Measurements from ENCODE around the gene GID8. TPM values are rescaled to one million over a fixed set of nuclear protein-coding genes. Genes with fewer than 3 reads are reported as not detected.

The GID8 gene
- polyA plus RNA-seq, 1 donor: 57.8 TPM

GRCh38 chr20:62982124-62983075 is 44.5 kb downstream of the GID8 start:
- DNase-seq: no peak

DNA sequence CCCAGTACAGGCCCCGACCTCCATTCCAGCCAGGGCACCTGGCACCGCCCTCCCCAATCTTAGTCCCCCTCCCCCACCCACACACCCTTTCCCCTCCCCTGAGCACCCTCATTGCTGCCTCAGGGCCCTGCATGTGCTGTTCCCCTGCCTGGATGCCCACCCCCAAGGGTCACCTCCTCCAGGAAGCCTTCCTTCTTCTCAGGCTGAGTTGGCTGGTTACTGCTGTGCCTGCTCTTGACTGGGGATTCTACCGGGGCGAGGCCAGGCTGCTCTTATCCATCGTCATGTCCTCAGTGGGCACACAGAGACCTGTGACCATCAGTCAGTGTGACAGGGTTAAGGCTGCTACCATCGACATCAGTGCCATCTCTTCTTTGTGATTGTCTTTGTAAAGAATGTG is 45.3 kb downstream of the GID8 start:
- DNase-seq: no peak

DNA sequence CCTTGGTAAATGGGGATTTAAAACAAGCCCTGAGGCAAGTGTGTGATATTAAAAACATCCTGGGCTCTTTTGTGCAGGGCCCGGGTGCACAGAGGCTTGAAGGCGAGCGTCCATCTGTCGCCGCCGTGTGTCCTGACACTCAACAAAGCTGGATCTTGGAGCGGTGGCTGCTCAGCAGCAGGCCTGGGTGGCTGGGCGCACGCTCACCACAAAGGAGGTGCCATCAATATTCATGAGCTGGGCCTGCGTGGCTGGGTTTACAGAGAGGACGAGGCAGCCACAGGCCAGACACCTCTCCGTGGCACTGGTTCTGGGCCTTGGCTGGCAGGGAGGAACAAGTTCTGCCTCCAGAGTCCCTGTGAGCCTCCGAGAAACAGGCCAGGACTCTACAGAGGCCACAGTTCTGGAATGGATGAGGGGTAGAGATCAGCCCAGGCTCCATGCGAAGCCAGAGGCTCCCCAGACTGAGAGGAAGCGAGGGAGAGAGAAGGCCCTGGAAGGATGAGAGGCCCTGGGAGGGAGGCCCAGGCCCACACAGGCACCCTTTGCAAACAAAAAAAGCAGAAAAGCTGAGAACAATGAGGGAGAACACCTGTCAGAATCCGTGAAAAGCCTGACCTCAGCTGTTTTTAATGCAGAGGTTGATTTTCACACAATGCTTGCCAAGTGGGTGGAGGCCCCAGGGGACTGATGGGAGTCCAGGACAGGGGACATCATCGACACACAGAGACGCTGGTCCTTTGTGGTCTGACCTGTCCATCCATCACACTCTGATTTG is 46.9 kb downstream of the GID8 start:
- DNase-seq: no peak

- no peak for DNase-seq
Measured at GRCh38 chr20:62985444-62985778, 47.5 kb downstream of the GID8 start.

- DNase-seq: no peak
Measured at GRCh38 chr20:62986257-62986800, 48.4 kb downstream of the GID8 start.

GRCh38 chr20:62987114-62987513 is 49.2 kb downstream of the GID8 start:
- DNase-seq: no peak

DNA sequence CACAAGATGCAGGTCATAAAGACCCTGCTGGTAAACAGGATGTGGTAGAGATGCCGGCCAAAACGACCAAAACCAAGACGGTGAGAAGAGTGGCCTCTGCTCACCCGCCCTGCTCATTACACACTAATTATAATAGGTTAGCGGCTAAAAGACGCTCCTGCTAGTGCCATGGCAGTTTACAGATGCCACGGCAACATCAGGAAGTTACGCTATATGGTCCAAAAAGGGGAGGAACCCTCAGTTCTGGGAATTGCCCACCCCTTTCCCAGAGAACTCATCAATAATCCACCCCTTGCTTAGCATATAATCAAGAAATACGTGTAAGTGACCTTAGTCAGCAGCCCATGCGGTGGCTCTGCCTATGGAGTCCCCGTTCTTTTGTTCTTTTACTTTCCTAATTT is 51.3 kb downstream of the GID8 start:
- no peak for DNase-seq

DNA sequence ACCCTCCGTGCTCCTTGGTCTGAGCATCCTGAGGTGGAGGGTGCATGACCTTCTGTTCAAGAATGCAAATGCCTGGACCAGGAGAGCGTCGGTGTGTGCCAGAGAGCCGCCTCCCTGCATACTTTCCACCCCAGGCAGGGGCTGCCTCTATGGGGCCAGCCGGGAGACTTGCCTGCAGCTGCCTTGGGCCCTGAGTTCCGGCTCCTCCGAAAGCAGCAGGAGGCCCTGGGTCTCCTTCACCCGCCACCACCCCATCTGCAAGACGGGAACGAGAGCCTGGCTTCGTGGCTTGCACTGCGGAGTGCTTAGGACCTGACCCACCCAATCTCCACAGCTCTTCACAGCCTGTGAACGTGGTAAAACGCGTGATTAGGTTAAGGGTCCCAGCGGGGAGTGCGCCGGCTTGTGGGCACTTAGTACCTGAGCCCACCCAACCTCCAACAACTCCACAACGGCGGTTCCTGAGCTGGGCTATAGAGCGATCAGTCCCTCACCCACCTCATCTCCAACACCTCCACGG is 52.4 kb downstream of the GID8 start:
- DNase-seq: no peak

DNA sequence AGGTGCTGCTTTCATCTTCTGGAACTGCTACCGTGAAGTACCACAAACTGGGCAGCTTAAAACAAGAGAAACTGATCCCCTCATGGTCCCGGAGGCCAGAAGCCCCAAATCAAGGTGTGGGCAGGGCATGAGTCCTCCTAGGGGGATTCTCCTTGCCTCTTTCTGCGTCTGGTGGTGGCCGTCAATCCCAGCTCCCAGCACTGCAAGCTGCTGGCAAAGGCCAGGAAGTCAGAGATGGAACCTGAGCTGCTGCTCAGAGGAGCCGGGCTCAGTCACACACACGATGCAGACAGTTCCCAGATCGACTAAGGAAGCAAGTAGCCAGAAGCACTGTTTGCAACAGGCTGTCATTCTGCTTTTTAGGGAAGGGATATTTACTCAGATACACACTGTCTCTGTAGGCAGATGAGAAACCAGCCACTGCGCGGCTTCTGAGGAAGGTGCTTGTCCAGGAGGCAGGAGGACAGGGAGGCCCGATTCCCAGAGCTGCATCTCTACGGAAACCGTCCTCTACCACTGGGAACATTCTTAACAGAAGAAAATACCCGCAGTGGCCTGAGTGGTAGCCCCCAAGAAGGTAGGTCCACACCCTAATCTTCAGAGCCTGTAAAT is 53.4 kb downstream of the GID8 start:
- DNase-seq: no peak

DNA sequence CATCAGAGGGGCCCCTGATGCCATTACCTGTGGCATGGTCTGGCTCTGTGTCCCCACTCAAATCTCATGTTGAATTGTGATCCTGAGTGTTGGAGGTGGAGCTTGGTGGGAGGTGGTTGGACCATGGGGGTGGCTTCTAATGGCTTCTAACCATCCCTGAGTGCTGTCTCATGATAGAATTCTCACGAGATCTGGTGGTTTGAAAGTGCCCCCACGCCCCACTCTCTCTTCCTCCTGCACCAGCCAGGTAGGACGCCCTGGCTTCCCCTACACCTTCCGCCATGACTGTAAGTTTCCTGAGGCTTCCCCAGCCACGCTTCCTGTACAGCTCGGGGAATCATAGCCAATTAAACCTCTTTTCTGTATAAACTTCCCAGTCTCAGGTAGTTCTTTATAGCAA is 53.9 kb downstream of the GID8 start:
- DNase-seq: no peak

GRCh38 chr20:62993856-62994494 is 56.0 kb downstream of the GID8 start:
- no peak for DNase-seq

DNA sequence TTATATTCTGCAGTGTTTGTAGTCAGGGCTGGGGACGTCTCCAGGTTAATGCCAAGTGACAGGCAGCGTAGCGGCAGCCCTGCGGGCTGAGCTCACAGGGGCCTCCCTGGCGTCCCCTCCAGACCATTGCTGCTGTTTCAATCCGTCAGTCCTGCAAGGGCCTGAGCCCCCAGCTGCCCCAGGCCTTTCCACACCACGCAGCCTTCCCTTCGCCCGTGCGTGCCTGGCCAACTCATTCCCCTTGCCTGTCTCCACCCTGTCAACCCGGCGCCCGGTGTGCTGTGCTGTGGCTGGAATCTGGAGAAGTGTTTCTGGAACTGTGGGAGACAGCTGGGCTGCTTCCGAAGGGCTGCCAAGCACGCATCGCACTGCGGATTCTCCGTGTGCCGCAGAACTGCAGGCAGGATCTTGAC is 56.9 kb downstream of the GID8 start:
- no peak for DNase-seq

GRCh38 chr20:62995481-62995880 is 57.5 kb downstream of the GID8 start:
- no peak for DNase-seq

- no peak for DNase-seq
Measured at GRCh38 chr20:62995898-62996595, 58.1 kb downstream of the GID8 start.

DNA sequence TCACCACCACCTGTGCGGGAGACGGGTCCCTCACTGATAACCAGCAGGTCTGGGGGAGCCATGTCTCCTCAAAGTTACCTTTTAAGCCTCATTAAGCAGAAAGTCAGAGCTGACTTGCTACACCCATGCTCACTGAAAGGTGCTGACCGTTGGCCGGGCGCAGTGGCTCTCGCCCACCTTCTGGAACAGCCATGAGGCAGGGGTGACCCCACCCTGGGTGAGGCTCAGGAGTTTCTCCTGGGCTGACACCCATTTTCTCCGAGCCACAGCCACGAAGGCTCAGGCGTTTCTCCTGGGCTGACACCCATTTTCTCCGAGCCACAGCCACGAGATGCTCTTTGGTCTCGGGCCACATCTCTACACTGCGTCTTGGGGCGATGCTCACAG is 58.6 kb downstream of the GID8 start:
- DNase-seq: no peak

- DNase-seq: no peak
Measured at GRCh38 chr20:62997417-62998035, 59.6 kb downstream of the GID8 start.
